HCT116 (cell line): ENCODE measurements around the gene BICRA. TPM values are rescaled to one million over a fixed set of nuclear protein-coding genes. Genes with fewer than 3 reads are reported as not detected.

Experiments
- ATAC-seq: fragments of 200-7000 bp; cut with Tn5 transposase; 2 replicates; pipeline ENCODE4 v1.9.1; 2020; ENCODE audit warnings: mild to moderate bottlenecking, moderate library complexity
- BruUV-seq: library from RNA; stranded (reverse); fragments of 400-500 nt; replicated peaks from 2 replicates; lab custom pipeline; 2021; lab: Mats Ljungman, UMichigan
- CTCF ChIA-PET: fragments of 300-600 bp; sonication (Branson Sonifier 250); formaldehyde crosslinking; loops from one replicate; lab custom pipeline; 2021; ENCODE audit warnings: antibody characterized with exemption; lab: Charles Lee
- POLR2A ChIA-PET: fragments of 300-600, 350-600 bp; sonication (Branson Sonifier 250); formaldehyde crosslinking; loops from one replicate; lab custom pipeline; 2021; ENCODE audit warnings: antibody characterized with exemption; lab: Charles Lee
- RAD21 ChIA-PET, 2 experiments: fragments of 300-600 bp; sonication (Branson Sonifier 250); formaldehyde crosslinking; loops; one replicate each; lab custom pipeline; 2023; ENCODE audit warnings: low total read pairs in 2 of 2; ENCODE audit not compliant: uncharacterized antibody in 2 of 2, unreplicated experiment in 2 of 2, low non-redundant PET in 1 of 2; lab: Charles Lee
- DNase-seq: peaks from one replicate; pipeline ENCODE4 v3.0.0-alpha.2; 2010; ENCODE audit warnings: low read depth, low spot score
- H2AFZ ChIP-seq: fragments of 200-600 bp; shearing (Covaris generic), sonication (generic); 2 replicates; pipeline ENCODE4 v1.6.1; 2017; ENCODE audit warnings: low read depth, mixed run types, mixed read lengths, antibody characterized with exemption, low read length; ENCODE audit not compliant: poor library complexity, severe bottlenecking
- H3K27ac ChIP-seq: 2 replicates; pipeline ENCODE4 v1.5.1; 2012; ENCODE audit warnings: low read depth, low read length
- H3K27me3 ChIP-seq: fragments of 200-600 bp; sonication (generic); 2 replicates; pipeline ENCODE4 v1.6.1; 2016; ENCODE audit warnings: mixed run types, low read length, mixed read lengths; ENCODE audit not compliant: insufficient read depth
- H3K36me3 ChIP-seq, 2 experiments: fragments of 200-500 bp in 1 of 2; fragments of 200-600 bp in 1 of 2; sonication (Bioruptor generic) in 1 of 2; sonication (generic) in 1 of 2; 2 replicates each; pipeline versions ENCODE4 v1.5.1 to v1.6.1; 2014 to 2016; ENCODE audit warnings: low read length in 2 of 2, inconsistent platforms in 1 of 2, mixed read lengths in 1 of 2, mixed run types in 1 of 2; ENCODE audit not compliant: insufficient read depth in 2 of 2, control insufficient read depth in 1 of 2
- H3K4me1 ChIP-seq, 2 experiments: fragments of 200-600 bp in 1 of 2; sonication (generic) in 1 of 2; 2 replicates each; pipeline versions ENCODE4 v1.5.1 to v1.6.1; 2012 to 2017; ENCODE audit warnings: low read length in 2 of 2, inconsistent platforms in 1 of 2, mild to moderate bottlenecking in 1 of 2, mixed read lengths in 1 of 2, mixed run types in 1 of 2, moderate library complexity in 1 of 2; ENCODE audit not compliant: insufficient read depth in 2 of 2, control insufficient read depth in 1 of 2
- H3K4me2 ChIP-seq: fragments of 200-600 bp; sonication (generic); 2 replicates; pipeline ENCODE4 v1.6.1; 2017; ENCODE audit warnings: mixed run types, low read length, mixed read lengths
- H3K4me3 ChIP-seq, 2 experiments: fragments of 200-600 bp in 1 of 2; sonication (generic) in 1 of 2; replicated peaks in 1 of 2; 2 replicates each; pipeline ENCODE4 v1.5.1; 2011 to 2016; ENCODE audit warnings: low read length in 2 of 2, control low read depth in 1 of 2, low read depth in 1 of 2, mild to moderate bottlenecking in 1 of 2, mixed read lengths in 1 of 2, mixed run types in 1 of 2
- H3K79me2 ChIP-seq: fragments of 200-600 bp; sonication (generic); 2 replicates; pipeline ENCODE4 v1.6.1; 2017; ENCODE audit warnings: mild to moderate bottlenecking, mixed run types, low read length, moderate library complexity, mixed read lengths; ENCODE audit not compliant: insufficient read depth
- H3K9ac ChIP-seq: fragments of 200-600 bp; sonication (generic); 2 replicates; pipeline ENCODE4 v1.6.1; 2016; ENCODE audit warnings: low read length, mixed read lengths
- H3K9me2 ChIP-seq: fragments of 200-600 bp; sonication (generic), shearing (Covaris generic); 2 replicates; pipeline ENCODE4 v1.6.1; 2017; ENCODE audit warnings: mixed run types, mild to moderate bottlenecking, moderate library complexity; ENCODE audit not compliant: insufficient read depth
- H3K9me3 ChIP-seq, 2 experiments: fragments of 200-500 bp in 1 of 2; fragments of 200-600 bp in 1 of 2; sonication (Bioruptor generic) in 1 of 2; sonication (generic) in 1 of 2; 2 replicates each; pipeline ENCODE4 v1.6.1; 2014 to 2017; ENCODE audit warnings: low read length in 2 of 2, mixed read lengths in 2 of 2, inconsistent platforms in 1 of 2, low read depth in 1 of 2, mild to moderate bottlenecking in 1 of 2, mixed run types in 1 of 2, moderate library complexity in 1 of 2; ENCODE audit not compliant: control insufficient read depth in 1 of 2, insufficient read depth in 1 of 2
- H4K20me1 ChIP-seq: fragments of 200-600 bp; sonication (generic), shearing (Covaris generic); 2 replicates; pipeline ENCODE4 v1.6.1; 2017; ENCODE audit warnings: mixed run types, mild to moderate bottlenecking, moderate library complexity; ENCODE audit not compliant: insufficient read depth
- CEBPB ChIP-seq: IDR thresholded peaks from 2 replicates; pipeline ENCODE4 v1.6.1; 2012; ENCODE audit warnings: low read depth
- ELF1 ChIP-seq: IDR thresholded peaks from 2 replicates; pipeline ENCODE4 v1.6.1; 2012; ENCODE audit warnings: low read depth, borderline replicate concordance
- EZH2phosphoT487 ChIP-seq: fragments of 200-600 bp; IDR thresholded peaks from 2 replicates; pipeline ENCODE4 v1.6.1; 2018; ENCODE audit warnings: antibody characterized with exemption, borderline replicate concordance
- JUND ChIP-seq: IDR thresholded peaks from 2 replicates; pipeline ENCODE4 v1.6.1; 2012
- POLR2A ChIP-seq: IDR thresholded peaks from 2 replicates; pipeline ENCODE4 v1.7.0; 2011; ENCODE audit warnings: borderline replicate concordance; ENCODE audit not compliant: insufficient read depth, insufficient read length; ENCODE audit errors: extremely low read depth
- SRF ChIP-seq: IDR thresholded peaks from 2 replicates; pipeline ENCODE4 v1.6.1; 2012; ENCODE audit warnings: low read depth
- TCF7L2 ChIP-seq: IDR thresholded peaks from 2 replicates; pipeline ENCODE4 v1.7.0; 2011; ENCODE audit warnings: borderline replicate concordance, inconsistent platforms; ENCODE audit not compliant: insufficient read depth, insufficient read length; ENCODE audit errors: extremely low read depth
- intact Hi-C: fragments of 100-400 bp; cut with micrococcal nuclease; formaldehyde crosslinking; loops from 2 replicates; pipeline ENCODE4 v1.10.0; 2022
- total RNA-seq: library from RNA; stranded (reverse); gene quantifications from one replicate; pipeline ENCODE4 v1.2.1, GENCODE V29; 2021; ENCODE audit not compliant: unreplicated experiment
- TF ChIP-seq, protein P1 (sequence below): IDR thresholded peaks from 2 replicates; pipeline ENCODE4 v1.6.1; 2011; ENCODE audit warnings: mild to moderate bottlenecking, low read length, moderate library complexity; ENCODE audit not compliant: insufficient replicate concordance; ENCODE audit errors: extremely low read depth
- TF ChIP-seq, protein P2 (sequence below): IDR thresholded peaks from 2 replicates; pipeline ENCODE4 v1.6.1; 2012
- TF ChIP-seq, protein P3 (sequence below), 3 experiments: fragments of 200-600 bp in 1 of 3; sonication (generic) in 1 of 3; IDR thresholded peaks in 2 of 3; conservative IDR thresholded peaks in 1 of 3; 2 replicates each; pipeline ENCODE4 v1.5.1; 2012 to 2017; ENCODE audit warnings: low read depth in 2 of 3, low read length in 2 of 3, antibody characterized with exemption in 1 of 3, borderline replicate concordance in 1 of 3, control low read depth in 1 of 3, mild to moderate bottlenecking in 1 of 3, mixed read lengths in 1 of 3, mixed run types in 1 of 3, moderate library complexity in 1 of 3; ENCODE audit not compliant: insufficient read depth in 1 of 3
- TF ChIP-seq, protein P4 (sequence below): IDR thresholded peaks from 2 replicates; pipeline ENCODE4 v1.6.1; 2012

Gene BICRA
- total RNA-seq, 1 experiment from 2014 or later = 11.3 TPM

DNA sequence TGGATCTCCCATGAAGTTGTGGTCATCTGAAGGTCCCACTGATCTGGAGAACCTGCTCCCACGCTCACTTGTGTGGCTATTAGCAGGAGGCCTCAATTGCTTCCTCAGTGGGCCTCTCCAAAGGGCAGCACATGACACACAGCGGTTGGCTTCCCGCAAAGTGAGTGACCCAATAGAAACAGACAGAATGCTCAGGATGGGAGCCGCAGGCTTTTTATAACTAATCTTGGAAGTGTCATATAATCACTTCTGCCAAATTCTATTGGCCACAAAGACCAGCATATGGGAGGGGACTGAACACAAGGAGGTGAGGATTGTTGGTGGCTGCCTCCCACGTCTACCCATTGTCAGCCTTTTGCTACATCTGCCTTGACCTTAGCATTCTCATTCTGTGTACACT, 82.2 kb downstream of the BICRA start:
- POLR2A ChIA-PET = no interaction called here
- intact Hi-C loops = loop anchor here (10.0 kb wide), 1 partner anchor 396 kb away; no protein-coding TSS in a partner anchor

DNA sequence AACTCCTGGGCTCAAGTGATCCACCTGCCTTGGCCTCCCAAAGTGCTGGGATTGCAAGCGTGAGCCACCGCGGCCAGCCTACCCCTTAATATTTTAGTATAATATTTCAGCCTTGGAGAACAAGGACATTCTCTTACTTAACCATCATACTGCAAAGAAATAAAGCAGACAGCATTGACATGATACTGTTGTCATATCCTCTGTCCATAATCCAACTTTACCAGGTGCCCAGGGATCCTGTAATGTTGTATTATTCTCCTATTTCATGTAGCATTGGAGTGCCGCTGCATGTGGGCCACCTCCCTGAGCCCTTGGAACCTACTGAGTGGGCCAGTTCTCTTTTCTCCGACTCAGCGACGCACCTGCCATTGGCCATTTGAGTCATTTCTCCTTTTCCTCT, 82.8 kb downstream of the BICRA start:
- Histone ChIP-seq H3K27ac (no peak overlapping the region), H3K4me1 (no peaks in the 10 kb centered on the region), H3K4me2 (no peak overlapping the region), H3K9me2 (no peaks in the 10 kb centered on the region), H3K9ac (no peak overlapping the region), H3K27me3 (no peaks in the 10 kb centered on the region), H3K9me3 (no peaks in the 10 kb centered on the region), H3K36me3 (no peaks in the 10 kb centered on the region), H2AFZ (no peak overlapping the region), H4K20me1 (no peaks in the 10 kb centered on the region), H3K4me3 (no peak overlapping the region), H3K79me2 (no peaks in the 10 kb centered on the region)
- ChIA-PET RAD21 (no interaction called here), CTCF (no interaction called here), POLR2A (no interaction called here)
- no peak for DNase-seq
- ATAC-seq = no peak
- intact Hi-C loops = loop anchor here (10.0 kb wide), 1 partner anchor 397 kb away; no protein-coding TSS in a partner anchor
- TF ChIP-seq CEBPB (no peak), EZH2phosphoT487 (no peak), POLR2A (no peak)
- TF ChIP-seq, protein P1, sequence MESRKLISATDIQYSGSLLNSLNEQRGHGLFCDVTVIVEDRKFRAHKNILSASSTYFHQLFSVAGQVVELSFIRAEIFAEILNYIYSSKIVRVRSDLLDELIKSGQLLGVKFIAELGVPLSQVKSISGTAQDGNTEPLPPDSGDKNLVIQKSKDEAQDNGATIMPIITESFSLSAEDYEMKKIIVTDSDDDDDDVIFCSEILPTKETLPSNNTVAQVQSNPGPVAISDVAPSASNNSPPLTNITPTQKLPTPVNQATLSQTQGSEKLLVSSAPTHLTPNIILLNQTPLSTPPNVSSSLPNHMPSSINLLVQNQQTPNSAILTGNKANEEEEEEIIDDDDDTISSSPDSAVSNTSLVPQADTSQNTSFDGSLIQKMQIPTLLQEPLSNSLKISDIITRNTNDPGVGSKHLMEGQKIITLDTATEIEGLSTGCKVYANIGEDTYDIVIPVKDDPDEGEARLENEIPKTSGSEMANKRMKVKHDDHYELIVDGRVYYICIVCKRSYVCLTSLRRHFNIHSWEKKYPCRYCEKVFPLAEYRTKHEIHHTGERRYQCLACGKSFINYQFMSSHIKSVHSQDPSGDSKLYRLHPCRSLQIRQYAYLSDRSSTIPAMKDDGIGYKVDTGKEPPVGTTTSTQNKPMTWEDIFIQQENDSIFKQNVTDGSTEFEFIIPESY = no peak
- TF ChIP-seq, protein P2, sequence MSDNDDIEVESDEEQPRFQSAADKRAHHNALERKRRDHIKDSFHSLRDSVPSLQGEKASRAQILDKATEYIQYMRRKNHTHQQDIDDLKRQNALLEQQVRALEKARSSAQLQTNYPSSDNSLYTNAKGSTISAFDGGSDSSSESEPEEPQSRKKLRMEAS = no peak
- TF ChIP-seq, protein P3, sequence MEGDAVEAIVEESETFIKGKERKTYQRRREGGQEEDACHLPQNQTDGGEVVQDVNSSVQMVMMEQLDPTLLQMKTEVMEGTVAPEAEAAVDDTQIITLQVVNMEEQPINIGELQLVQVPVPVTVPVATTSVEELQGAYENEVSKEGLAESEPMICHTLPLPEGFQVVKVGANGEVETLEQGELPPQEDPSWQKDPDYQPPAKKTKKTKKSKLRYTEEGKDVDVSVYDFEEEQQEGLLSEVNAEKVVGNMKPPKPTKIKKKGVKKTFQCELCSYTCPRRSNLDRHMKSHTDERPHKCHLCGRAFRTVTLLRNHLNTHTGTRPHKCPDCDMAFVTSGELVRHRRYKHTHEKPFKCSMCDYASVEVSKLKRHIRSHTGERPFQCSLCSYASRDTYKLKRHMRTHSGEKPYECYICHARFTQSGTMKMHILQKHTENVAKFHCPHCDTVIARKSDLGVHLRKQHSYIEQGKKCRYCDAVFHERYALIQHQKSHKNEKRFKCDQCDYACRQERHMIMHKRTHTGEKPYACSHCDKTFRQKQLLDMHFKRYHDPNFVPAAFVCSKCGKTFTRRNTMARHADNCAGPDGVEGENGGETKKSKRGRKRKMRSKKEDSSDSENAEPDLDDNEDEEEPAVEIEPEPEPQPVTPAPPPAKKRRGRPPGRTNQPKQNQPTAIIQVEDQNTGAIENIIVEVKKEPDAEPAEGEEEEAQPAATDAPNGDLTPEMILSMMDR (IDR thresholded peaks at IDR 0.05 in 2 of 3, conservative IDR thresholded peaks at IDR 0.05 in 1 of 3; ENCODE audit: borderline replicate concordance in 1 of 3, insufficient read depth in 1 of 3, low read depth in 2 of 3, low read length in 2 of 3) = no peak
- BruUV-seq = no TSS peak

More for the DNA sequence above, 82.2 kb downstream of the BICRA start:
- ChIA-PET RAD21 (no interaction called here), CTCF (no interaction called here)
- Histone ChIP-seq H3K9ac (no peak overlapping the region), H3K9me3 (no peaks in the 10 kb centered on the region), H3K4me3 (no peak overlapping the region), H3K79me2 (no peaks in the 10 kb centered on the region), H3K27me3 (no peaks in the 10 kb centered on the region), H3K4me1 (no peaks in the 10 kb centered on the region), H3K27ac (no peak overlapping the region), H3K4me2 (no peak overlapping the region), H2AFZ (no peak overlapping the region), H4K20me1 (no peaks in the 10 kb centered on the region), H3K9me2 (no peaks in the 10 kb centered on the region), H3K36me3 (no peaks in the 10 kb centered on the region)
- no TSS peak for BruUV-seq
- DNase-seq (no peak), ATAC-seq (no peak)
- TF ChIP-seq ELF1 (no peak), SRF (no peak), TCF7L2 (no peak), JUND (no peak)
- TF ChIP-seq, protein P4, sequence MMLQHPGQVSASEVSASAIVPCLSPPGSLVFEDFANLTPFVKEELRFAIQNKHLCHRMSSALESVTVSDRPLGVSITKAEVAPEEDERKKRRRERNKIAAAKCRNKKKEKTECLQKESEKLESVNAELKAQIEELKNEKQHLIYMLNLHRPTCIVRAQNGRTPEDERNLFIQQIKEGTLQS = no peak
